HG03457 (cell line): ENCODE measurements around the gene ATG16L1.
A peak's percentile ranks its signal among the peaks of the same experiment; 100 is the strongest.

Source experiments
- ATAC-seq: cut with Tn5 transposase; IDR thresholded peaks from one replicate; pipeline ENCODE4 v1.9.1; 2021; ENCODE audit warnings: moderate number of reproducible peaks; ENCODE audit not compliant: unreplicated experiment

ATG16L1 gene

GRCh38 chr2:233258211-233258610, 6.7 kb downstream of the ATG16L1 start:
- ATAC-seq = no peak

DNA sequence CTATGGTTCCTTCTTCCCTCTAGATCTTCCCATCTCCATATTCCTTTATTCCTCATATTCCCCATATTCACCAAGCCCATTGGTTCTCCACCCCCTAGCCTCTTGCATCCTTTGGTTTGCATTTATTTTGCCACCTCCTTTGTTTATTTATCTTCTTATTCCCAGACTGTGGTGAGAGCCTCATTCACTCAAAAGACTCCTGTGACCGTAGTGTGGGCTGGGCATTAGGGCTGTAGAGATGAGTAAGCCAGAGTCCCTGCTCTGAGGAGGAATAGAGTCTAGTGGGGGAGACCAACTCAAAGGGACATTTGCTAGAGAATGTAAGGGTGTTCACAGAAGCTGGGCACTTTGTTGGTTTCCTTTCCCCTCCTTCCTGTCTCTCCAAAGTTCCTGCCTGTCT, 8.3 kb downstream of the ATG16L1 start:
- no peak for ATAC-seq

- no peak for ATAC-seq
Observed at GRCh38 chr2:233260661-233261060, 9.2 kb downstream of the ATG16L1 start.

GRCh38 chr2:233261819-233262555, 10.5 kb downstream of the ATG16L1 start:
- no peak for ATAC-seq

DNA sequence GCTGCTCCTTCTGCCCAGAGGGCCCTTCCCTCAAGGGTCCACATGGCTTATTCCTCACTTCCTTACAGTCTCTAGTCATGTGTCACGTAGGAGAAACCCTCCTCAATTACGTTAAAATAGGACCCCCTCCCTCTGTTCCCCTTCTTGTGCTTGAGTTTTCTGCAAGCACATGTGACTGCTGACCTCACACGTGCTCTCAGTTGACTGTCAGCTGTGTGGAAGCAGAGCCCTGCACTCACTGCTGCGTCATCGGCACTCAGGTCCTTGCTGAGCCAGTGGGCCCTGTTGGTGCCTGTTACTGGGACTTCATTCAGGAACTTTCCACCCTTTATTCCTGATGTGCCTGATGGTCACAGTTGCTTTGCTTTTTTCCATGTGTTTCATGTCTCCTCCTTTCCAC, 11.1 kb downstream of the ATG16L1 start:
- ATAC-seq = no peak

DNA sequence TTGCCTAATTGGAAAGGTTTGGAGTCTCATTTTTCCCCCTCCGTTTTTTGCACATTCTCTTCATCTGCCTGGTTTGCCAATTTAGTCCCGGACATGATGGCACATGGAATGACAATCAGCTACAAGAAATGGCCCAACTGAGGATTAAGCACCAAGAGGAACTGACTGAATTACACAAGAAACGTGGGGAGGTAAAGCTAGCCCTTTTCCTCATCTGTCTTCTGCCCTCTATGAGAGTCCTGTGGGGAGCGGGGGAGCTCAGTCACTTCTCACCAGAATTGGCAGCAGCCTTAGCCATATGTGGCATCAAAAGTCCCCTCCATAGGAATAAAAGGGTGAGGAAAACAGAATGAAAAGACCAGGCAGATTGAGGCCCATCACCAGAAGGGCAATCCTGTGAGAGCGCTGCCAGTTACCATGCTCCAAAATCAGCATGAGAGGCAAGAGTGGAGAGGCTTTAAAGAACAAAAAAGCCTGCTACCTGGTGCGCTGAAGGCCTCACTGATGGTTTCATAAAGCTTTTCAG, 11.6 kb downstream of the ATG16L1 start:
- ATAC-seq = no peak

DNA sequence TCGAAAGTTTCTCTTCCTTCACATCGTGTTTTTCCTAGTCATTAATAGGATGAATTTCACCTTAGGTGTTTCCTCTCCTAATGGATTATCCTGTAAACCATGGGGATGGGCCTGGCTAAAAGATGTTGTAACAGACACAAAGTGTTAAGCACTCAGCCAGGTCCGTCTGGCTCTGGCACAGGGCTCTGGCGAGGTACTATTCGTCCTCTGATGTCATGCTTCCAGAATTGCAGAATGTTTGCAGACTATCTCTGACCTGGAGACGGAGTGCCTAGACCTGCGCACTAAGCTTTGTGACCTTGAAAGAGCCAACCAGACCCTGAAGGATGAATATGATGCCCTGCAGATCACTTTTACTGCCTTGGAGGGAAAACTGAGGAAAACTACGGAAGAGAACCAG, 13.2 kb downstream of the ATG16L1 start:
- ATAC-seq = no peak

DNA sequence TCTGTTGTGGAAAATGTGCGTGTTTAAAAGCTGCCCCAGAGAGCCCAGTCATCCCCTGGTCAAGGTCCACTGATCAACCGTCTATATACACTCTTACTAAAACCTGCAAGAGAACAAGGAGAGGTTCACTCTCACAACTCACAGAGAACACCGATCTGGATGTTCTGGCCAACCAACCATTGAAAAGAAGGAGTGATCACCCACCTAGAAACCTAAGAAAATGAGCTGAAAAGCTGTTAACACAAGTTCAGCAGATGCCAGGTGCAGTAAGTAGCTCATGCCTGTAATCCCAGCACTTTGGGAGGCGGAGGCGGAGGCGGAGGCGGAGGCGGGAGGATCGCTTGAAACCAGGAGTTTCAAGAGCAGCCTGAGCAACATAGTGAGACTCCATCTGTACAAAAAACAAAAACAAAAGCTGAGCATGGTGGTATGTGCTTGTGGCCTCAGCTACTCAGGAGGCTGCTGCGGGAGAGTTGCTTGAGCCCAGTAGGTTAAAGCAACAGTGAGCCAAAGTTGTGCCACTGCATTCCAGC, 14.5 kb downstream of the ATG16L1 start:
- no peak for ATAC-seq

DNA sequence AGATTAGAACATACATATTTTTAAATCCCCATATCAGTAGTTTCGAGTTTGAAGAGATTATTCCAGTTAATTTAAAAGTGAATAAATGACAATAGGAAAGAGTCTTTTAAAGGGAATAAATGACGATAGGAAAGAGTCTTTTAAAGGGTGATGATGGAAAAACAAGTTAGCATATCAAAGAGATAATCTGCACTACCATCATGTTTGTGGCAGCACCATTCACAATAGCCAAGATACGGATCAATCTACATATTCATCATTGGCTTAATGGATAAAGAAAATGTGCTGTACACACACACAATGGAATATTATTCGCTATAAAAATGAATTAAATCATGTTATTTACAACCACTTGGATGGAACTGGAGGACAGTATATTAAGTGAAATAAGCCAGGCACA, 15.0 kb downstream of the ATG16L1 start:
- ATAC-seq = no peak

- ATAC-seq = peak; percentile 71
Observed at GRCh38 chr2:233267516-233268245, 16.2 kb downstream of the ATG16L1 start.

DNA sequence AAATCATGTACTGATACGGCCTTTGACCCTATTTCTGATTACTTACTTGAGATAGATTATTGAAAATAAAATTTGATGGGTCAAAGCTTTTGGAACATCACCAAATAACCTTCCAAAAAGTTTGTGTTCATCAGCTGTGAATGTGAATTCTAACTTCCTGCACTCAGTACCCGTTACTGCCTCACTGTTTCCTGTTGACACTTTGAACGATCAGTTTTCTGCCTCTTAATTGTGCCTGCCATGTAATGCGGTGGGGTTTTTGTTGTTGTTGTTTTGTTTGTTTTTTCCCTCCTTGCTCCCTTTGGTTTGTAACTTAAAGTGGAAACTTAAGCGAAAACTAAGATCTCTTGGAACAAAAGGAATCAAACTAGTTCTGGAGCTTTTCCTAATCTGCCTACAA, 18.9 kb downstream of the ATG16L1 start:
- ATAC-seq = no peak

DNA sequence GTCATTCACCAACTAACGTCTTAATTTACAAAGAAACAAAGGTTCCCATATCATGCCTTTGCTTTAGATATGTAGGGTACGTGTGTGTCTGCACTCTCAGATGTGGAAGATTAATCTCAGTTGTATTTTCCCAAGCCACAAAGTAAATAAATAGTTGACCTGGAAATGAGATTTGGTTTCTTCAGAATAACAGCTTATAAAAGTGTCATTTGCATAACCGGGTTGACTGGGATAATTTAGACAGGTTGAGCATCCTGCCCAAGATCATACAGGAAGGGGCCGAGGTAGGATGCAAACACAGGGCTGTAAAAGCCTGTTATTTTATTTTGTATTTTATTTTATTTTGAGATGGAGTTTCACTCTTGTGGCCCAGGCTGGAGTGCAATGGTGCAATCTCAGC, 19.5 kb downstream of the ATG16L1 start:
- no peak for ATAC-seq

GRCh38 chr2:233271693-233272092, 20.2 kb downstream of the ATG16L1 start:
- ATAC-seq = no peak

DNA sequence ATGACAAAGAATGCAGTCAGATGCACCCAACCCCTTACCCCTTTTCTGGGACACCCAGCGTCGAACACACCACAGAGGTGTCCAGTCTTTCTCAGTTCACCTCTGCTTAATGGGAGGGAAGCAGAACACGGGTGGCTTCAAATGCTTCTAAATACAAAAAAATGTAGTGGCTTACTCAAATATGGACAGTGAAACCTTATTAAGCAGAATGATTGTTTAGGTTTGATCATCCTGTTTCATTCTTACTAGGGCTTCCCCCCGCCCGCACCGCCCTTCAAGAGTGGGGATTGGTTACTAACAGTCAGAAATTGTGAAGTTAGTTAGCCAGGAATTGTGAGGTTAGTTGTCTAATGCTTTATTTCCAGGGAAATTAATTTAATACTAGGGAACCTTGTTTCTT, 21.6 kb downstream of the ATG16L1 start:
- ATAC-seq = no peak

DNA sequence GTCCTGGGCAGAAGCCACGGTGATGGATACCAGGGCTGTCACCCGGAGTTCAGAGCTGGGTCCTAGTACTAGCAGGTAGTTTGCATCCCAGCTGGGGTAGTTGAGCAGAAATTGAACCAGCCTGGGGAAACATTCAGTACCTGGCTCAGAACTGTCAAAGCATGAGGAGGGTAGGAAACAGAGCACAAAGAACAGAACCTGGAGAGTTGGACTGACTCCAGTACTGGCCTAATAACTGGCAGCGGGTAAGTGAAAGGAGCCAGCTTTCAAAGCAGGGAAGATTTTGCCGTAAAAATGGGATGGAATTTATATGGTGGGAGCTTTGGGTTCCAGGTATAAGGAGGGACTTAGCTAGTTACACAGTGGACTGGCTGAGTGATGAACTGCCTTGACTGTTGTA, 23.8 kb downstream of the ATG16L1 start:
- no peak for ATAC-seq

DNA sequence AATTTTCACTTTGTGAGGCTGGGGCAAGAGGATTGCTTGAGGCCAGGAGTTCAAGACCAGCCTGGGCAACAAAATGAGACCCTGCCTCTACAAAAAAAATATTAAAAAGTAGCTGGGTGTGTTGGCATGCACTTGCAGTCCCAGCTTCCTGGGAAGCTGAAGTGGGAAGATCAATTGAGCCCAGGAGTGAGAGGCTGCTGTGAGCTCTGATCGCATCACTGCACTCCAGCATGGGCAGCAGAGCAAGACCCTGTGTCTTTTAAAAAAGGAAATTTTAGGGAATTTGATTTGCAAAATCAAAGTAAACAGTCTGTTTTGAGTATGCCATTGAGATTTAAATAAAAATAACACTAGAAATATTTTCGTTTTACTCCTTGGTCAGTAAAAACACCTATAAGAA, 27.4 kb downstream of the ATG16L1 start:
- ATAC-seq = no peak

- no peak for ATAC-seq
Observed at GRCh38 chr2:233280114-233280693, 28.7 kb downstream of the ATG16L1 start.

GRCh38 chr2:233281553-233281952, 30.1 kb downstream of the ATG16L1 start:
- ATAC-seq = no peak

- no peak for ATAC-seq
Observed at GRCh38 chr2:233281992-233282603, 30.6 kb downstream of the ATG16L1 start.

DNA sequence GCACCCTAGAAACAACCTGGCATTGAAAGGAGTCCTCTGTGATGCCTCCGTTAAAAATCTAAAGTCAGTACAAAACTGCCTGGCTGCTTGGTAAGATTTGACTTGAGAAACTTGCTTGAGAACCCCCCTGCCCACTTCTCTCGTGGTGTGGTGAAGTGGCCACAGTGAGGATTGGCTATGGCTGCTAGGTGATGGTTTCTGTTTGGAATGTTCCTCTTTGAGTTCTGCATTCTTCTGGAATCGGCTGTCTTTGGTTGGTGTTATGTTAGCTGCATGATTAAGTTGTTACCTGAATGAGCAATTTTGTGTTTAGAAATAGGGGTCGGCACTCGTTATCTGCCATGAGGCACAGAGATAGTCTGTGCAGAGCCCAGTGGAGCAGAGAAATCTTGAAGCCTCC, 34.4 kb downstream of the ATG16L1 start:
- no peak for ATAC-seq

DNA sequence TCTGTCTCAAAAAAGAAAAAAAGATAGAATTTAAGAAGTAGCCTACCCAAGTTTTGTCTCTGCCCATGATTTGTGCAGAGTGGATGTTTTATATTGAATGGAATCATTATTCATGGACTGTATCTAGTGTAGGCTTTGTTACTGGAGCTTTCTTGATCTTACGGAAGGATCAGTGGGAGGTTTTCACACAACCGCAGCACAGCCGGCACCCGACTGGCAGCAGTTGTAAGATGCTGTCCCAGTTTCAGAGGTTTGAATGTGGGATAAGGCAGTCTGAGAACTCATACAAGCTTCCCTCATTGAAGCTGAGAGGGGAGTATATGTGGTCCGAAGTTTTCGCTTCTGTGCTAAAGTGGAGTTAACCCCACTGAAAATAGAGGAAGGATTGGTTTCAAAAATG, 36.4 kb downstream of the ATG16L1 start:
- ATAC-seq = no peak
